GM19099 (cell line): Measurements from ENCODE around the gene TBC1D3D.
"Not testable (repeated sequence)": the region's sequence is repeated elsewhere in the genome, so short reads cannot be mapped to it uniquely, and the experiment has no call there.

Experiments used
- POLR2A ChIP-seq: IDR thresholded peaks from 3 replicates; pipeline ENCODE4 v1.6.1; 2011; ENCODE audit warnings: low read depth; ENCODE audit not compliant: insufficient read length; ENCODE audit errors: extremely low read depth

The TBC1D3D gene

DNA sequence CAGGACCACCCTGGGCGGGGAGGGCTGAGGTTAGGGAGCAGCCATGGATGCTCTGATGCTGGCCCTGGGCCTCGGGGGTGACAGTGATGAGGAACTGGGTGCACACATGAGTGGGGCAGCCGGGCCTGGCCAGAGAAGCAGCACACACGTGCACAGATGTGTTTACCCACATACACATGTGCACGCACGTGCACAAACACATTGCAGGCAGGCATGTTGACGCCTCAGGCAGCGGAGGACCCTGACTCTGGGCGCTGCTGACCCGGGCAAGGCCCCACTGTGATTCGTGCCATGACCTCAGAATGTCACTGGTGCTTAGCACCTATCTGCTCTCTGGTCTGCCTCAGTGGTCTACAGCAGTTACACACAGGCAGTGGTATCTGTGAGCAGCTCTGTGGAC lies at the start of gene TBC1D3D:
Gene TBC1D3D (plus strand): TSS at position 301 of the 400 bp plus-strand sequence. CDS start 1,585 bp downstream, outside the sequence.
- not testable (repeated sequence) for TF ChIP-seq POLR2A

DNA sequence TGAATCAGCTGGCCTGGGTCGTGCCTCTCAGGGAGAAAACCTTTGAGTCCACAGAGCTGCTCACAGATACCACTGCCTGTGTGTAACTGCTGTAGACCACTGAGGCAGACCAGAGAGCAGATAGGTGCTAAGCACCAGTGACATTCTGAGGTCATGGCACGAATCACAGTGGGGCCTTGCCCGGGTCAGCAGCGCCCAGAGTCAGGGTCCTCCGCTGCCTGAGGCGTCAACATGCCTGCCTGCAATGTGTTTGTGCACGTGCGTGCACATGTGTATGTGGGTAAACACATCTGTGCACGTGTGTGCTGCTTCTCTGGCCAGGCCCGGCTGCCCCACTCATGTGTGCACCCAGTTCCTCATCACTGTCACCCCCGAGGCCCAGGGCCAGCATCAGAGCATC lies 14.8 kb upstream of the TBC1D3D start, which contains the start of gene TBC1D3L:
Gene TBC1D3L (minus strand): TSS at position 101 of the 400 bp plus-strand sequence. CDS start 1,540 bp downstream, outside the sequence.
- not testable (repeated sequence) for TF ChIP-seq POLR2A
